ENCODE data around the gene CSNK1D. TPM values are rescaled to one million over a fixed set of nuclear protein-coding genes. Genes with fewer than 3 reads are reported as not detected.
"Not testable (repeated sequence)": the region's sequence is repeated elsewhere in the genome, so short reads cannot be mapped to it uniquely, and the experiment has no call there.

The CSNK1D gene
- total RNA-seq, 6 experiments from 2014 or later: 116 to 128 (median 118) TPM

- Mint-ChIP-seq H3K4me3 (no peak overlapping the region), H3K4me1 (ENCODE audit: low read depth) (no peaks in the 10 kb centered on the region), H3K27ac (no peak overlapping the region), H3K36me3 (ENCODE audit: low read depth) (peaks cover 11% of the 10 kb centered on the region), H3K9me3 (no peaks in the 10 kb centered on the region), H3K27me3 (ENCODE audit: insufficient read depth) (no peaks in the 10 kb centered on the region; the same call in 1 of the 2 replicates)
- no peak for TF ChIP-seq CTCF (IDR thresholded peaks at IDR 0.05)
- no peak for DNase-seq
Measured at GRCh38 chr17:82194765-82195164, 78.7 kb downstream of the CSNK1D start.

- H3K9me3 Mint-ChIP-seq: no peaks in the 10 kb centered on the region
- no peak for DNase-seq
- H3K36me3 Mint-ChIP-seq (ENCODE audit: low read depth): peaks cover 11% of the 10 kb centered on the region
- H3K4me1 Mint-ChIP-seq (ENCODE audit: low read depth): no peaks in the 10 kb centered on the region
- no peak overlapping the region for H3K4me3 Mint-ChIP-seq
- no peaks in the 10 kb centered on the region; the same call in 1 of the 2 replicates for H3K27me3 Mint-ChIP-seq (ENCODE audit: insufficient read depth)
- TF ChIP-seq CTCF (IDR thresholded peaks at IDR 0.05): no peak
- no peak overlapping the region for H3K27ac Mint-ChIP-seq
Measured at GRCh38 chr17:82193520-82194220, 79.8 kb downstream of the CSNK1D start.

GRCh38 chr17:82193050-82193449, 80.5 kb downstream of the CSNK1D start:
- peaks cover 11% of the 10 kb centered on the region for H3K36me3 Mint-ChIP-seq (ENCODE audit: low read depth)
- not testable (repeated sequence) for H3K9me3 Mint-ChIP-seq; H3K27ac Mint-ChIP-seq; H3K4me3 Mint-ChIP-seq; H3K27me3 Mint-ChIP-seq (ENCODE audit: insufficient read depth); H3K4me1 Mint-ChIP-seq (ENCODE audit: low read depth); DNase-seq

Small RNA genes within 50 kb of the gene (microRNA-seq; reads per million reads assigned to microRNA genes)
- 10.0 reads per million, percentile 8 among the genes with 10 or more reads in this experiment for gene MIR6787

Other genes starting within 250 kb of the CSNK1D start
- 1 to 10 TPM; 4.3 to 8.5 (median 5.6) TPM for gene RAC3, start 242.0 kb downstream of the CSNK1D start, total RNA-seq (2021; fragmentation: NEBNext Ultra II Directional; extraction: Animal tissue kit (Norgen Biotek cat#: 25700))
- 100 to 1,000 TPM in 1 of 6 experiments, 10 to 100 TPM in 5; 73.4 to 100 (median 84.8) TPM for gene DCXR, start 236.0 kb downstream of the CSNK1D start, total RNA-seq (2021; fragmentation: NEBNext Ultra II Directional; extraction: Animal tissue kit (Norgen Biotek cat#: 25700))
- gene RFNG, start 221.9 kb downstream of the CSNK1D start, total RNA-seq (2021; fragmentation: NEBNext Ultra II Directional; extraction: Animal tissue kit (Norgen Biotek cat#: 25700)): 10 to 100 TPM; 37.6 to 48.5 (median 40.1) TPM
- 100 to 1,000 TPM; 127 to 144 (median 141) TPM for gene GPS1, start 221.8 kb downstream of the CSNK1D start, total RNA-seq (2021; fragmentation: NEBNext Ultra II Directional; extraction: Animal tissue kit (Norgen Biotek cat#: 25700))
- gene DUS1L, start 207.9 kb downstream of the CSNK1D start, total RNA-seq (2021; fragmentation: NEBNext Ultra II Directional; extraction: Animal tissue kit (Norgen Biotek cat#: 25700)): 10 to 100 TPM; 65.8 to 86.8 (median 71.2) TPM
- gene FASN, start 175.5 kb downstream of the CSNK1D start, total RNA-seq (2021; fragmentation: NEBNext Ultra II Directional; extraction: Animal tissue kit (Norgen Biotek cat#: 25700)): 100 to 1,000 TPM; 108 to 138 (median 112) TPM
- gene CCDC57, start 60.9 kb downstream of the CSNK1D start, total RNA-seq (2021; fragmentation: NEBNext Ultra II Directional; extraction: Animal tissue kit (Norgen Biotek cat#: 25700)): 10 to 100 TPM; 12.8 to 15.6 (median 13.6) TPM
- 100 to 1,000 TPM; 475 to 624 (median 523) TPM for gene SLC16A3, start 44.7 kb downstream of the CSNK1D start, total RNA-seq (2021; fragmentation: NEBNext Ultra II Directional; extraction: Animal tissue kit (Norgen Biotek cat#: 25700))
- gene CD7, start 43.9 kb upstream of the CSNK1D start, total RNA-seq (2021; fragmentation: NEBNext Ultra II Directional; extraction: Animal tissue kit (Norgen Biotek cat#: 25700)): under 1 TPM in 1 of 6 experiments, not detected in 5; 0.20 TPM
- gene SECTM1, start 60.1 kb upstream of the CSNK1D start, total RNA-seq (2021; fragmentation: NEBNext Ultra II Directional; extraction: Animal tissue kit (Norgen Biotek cat#: 25700)): 1 to 10 TPM; 1.7 to 3.9 (median 2.8) TPM
- under 1 TPM in 2 of 6 experiments, not detected in 4; 0.10 to 0.14 TPM for gene TEX19, start 85.5 kb upstream of the CSNK1D start, total RNA-seq (2021; fragmentation: NEBNext Ultra II Directional; extraction: Animal tissue kit (Norgen Biotek cat#: 25700))
- gene UTS2R, start 98.1 kb upstream of the CSNK1D start, total RNA-seq (2021; fragmentation: NEBNext Ultra II Directional; extraction: Animal tissue kit (Norgen Biotek cat#: 25700)): not detected
- 1 to 10 TPM; 4.3 to 6.8 (median 5.6) TPM for gene HEXD, start 144.6 kb upstream of the CSNK1D start, total RNA-seq (2021; fragmentation: NEBNext Ultra II Directional; extraction: Animal tissue kit (Norgen Biotek cat#: 25700))
- 10 to 100 TPM; 26.5 to 31.2 (median 27.9) TPM for gene OGFOD3, start 144.9 kb upstream of the CSNK1D start, total RNA-seq (2021; fragmentation: NEBNext Ultra II Directional; extraction: Animal tissue kit (Norgen Biotek cat#: 25700))
- gene CYBC1, start 177.1 kb upstream of the CSNK1D start, total RNA-seq (2021; fragmentation: NEBNext Ultra II Directional; extraction: Animal tissue kit (Norgen Biotek cat#: 25700)): 10 to 100 TPM; 47.4 to 60.5 (median 48.7) TPM
- 10 to 100 TPM; 25.2 to 38.1 (median 28.8) TPM for gene NARF, start 185.0 kb upstream of the CSNK1D start, total RNA-seq (2021; fragmentation: NEBNext Ultra II Directional; extraction: Animal tissue kit (Norgen Biotek cat#: 25700))
- 10 to 100 TPM; 38.6 to 46.3 (median 41.1) TPM for gene FOXK2, start 246.0 kb upstream of the CSNK1D start, total RNA-seq (2021; fragmentation: NEBNext Ultra II Directional; extraction: Animal tissue kit (Norgen Biotek cat#: 25700))

Measured in HFFc6 (cell line).